8988T (cell line): ENCODE data around the gene NUDT8.
"Not testable (repeated sequence)": the region's sequence is repeated elsewhere in the genome, so short reads cannot be mapped to it uniquely, and the experiment has no call there.

Experiments used
- DNase-seq: peaks from one replicate; pipeline ENCODE4 v3.0.0; 2011

Gene NUDT8

DNA sequence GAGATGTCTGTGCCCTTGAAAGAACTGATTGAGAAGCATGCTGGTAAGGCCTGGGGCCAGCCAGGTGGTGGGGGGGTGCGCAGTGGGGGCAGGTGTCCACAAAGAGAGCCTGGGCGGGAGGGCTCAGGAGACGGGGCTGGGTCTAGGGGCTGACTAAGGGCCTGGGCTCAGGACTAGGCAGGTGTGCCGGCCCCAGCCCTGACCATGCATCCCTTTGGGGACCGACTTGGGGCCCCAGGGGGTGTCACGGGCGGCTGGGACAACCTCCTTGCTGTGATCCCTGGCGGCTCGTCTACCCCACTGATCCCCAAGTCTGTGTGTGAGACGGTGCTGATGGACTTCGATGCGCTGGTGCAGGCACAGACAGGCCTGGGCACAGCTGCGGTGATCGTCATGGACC lies 18.6 kb downstream of the NUDT8 start:
- no peak for DNase-seq

DNA sequence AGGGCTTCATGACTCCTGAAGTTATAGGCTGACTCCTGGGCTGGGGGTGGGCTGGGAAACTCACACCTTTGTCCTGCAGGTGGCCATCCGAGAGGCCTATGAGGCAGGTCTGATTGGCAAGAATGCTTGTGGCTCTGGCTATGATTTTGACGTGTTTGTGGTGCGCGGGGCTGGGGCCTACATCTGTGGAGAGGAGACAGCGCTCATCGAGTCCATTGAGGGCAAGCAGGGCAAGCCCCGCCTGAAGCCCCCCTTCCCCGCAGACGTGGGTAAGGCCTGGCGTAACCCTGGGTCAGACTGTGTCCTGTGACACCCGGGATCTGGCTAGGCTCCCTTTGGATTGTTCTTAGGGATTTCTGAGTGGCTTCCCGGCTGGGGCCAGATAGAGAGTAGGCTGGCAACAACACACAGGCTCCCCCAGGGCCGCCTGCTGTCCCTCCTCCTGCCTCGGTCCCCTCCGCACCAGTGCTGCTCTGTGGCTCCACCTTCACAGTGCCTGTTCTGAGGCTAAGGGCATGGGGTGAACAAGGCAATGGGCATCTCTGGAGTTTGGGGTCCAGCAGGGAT lies 19.4 kb downstream of the NUDT8 start:
- DNase-seq, result no peak

DNA sequence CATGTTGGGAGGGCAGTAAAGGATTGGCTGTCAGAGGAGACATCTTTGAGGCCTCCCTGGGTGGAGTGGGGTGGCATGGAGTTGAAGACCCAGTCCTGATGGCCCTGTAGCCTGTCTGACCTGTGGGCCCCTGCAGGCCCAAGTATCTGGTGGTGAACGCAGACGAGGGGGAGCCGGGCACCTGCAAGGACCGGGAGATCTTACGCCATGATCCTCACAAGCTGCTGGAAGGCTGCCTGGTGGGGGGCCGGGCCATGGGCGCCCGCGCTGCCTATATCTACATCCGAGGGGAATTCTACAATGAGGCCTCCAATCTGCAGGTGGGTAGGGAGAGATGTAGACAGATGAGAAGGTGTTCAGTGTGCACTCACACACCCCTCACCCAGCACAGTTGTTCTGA lies 20.4 kb downstream of the NUDT8 start:
- no peak for DNase-seq

DNA sequence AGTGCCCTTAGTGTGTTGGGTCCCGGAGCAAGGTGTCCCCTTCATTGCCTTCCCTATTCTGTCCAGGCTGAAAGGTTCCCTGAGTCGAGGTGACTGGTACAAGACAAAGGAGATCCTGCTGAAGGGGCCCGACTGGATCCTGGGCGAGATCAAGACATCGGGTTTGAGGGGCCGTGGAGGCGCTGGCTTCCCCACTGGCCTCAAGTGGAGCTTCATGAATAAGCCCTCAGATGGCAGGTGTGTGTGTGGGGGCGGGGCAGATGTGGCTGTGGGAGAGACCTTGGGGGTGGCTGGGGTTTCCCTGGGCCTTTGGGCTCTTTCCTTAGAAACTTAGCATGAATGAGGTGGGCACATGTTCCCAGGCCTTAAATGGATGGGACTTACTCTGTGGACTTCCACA lies 21.3 kb downstream of the NUDT8 start:
- no peak for DNase-seq

DNA sequence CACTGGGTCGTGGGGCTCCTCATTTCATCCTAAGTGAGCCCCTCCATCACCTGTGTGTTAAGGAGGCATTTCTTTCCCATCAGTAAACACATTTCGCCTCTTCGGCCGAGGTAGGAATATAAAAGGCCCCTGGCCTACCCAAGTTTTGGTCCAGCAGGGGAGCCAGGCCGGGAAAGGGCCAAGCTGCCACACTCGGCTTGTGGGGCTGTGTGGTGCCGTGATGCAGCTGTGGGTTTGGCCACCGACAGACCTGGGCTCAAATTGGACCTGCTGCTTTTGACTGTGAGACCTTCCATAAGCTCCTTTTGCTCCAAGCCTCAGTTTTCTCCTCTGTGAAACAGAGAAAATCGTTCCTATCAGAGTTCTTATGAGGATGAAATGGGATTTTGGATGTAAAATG lies 22.2 kb downstream of the NUDT8 start:
- DNase-seq, result no peak

DNA sequence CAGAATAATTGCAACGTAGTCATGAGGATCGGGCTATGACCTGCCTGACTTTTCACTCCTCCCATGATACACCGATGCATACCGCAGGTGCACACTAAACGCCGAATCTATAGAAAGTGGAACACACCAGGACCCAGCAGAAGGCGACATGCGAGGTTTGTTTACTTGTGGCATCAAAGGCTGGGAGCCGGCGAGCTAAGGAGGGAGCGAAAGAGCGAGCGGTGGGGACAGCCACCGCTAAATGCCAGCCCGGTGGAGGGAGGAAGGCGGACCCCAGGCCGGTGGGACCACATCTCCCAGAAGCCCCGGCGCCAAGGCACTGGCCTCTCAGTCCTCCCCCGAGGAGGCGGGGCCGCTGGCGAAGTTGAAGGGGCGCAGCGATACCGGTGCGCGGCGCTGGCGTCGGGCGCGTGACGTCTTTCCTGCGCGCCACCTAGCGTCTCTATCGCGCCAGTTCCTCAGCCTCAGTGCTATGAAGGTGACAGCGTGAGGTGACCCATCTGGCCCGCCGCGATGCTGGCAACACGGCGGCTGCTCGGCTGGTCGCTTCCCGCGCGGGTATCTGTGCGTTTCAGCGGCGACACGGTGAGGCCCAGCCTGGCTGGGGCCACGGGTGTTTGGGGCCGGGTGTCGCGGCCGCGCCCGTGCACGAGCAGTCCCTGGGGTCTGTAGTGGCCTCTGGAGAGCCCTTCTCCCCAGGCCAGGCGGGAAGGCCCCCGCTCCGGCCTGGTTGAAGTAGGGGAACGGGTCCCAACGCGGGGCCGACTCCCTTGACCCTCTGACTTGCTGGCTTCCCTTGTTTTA lies 23.0 kb downstream of the NUDT8 start, which contains the start of gene NDUFV1:
Gene NDUFV1, plus strand, starts transcription at position 445 of the 804 bp plus-strand sequence. Its CDS starts 69 bp downstream, at position 514.
- DNase-seq, result peak; percentile 82

DNA sequence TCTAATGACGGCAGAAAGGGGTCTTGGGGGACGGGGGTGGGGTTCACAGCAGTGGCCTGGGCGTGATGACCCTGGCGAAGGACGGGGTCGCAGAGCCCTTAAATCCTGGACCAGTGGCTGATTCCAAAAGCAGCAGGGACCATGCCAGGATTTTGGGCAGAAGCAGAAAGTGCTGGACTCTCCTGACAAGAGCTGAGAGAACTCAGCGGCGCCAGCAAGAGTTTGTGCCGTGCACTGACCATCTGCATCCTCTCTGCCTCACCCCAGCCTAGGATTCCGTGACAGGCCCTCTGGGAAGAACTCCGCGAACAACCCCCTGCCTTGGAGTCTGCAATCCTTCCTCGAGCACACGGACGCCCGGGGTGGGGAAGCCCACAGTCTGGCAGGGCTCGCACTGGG lies 23.6 kb downstream of the NUDT8 start:
- DNase-seq, result no peak

DNA sequence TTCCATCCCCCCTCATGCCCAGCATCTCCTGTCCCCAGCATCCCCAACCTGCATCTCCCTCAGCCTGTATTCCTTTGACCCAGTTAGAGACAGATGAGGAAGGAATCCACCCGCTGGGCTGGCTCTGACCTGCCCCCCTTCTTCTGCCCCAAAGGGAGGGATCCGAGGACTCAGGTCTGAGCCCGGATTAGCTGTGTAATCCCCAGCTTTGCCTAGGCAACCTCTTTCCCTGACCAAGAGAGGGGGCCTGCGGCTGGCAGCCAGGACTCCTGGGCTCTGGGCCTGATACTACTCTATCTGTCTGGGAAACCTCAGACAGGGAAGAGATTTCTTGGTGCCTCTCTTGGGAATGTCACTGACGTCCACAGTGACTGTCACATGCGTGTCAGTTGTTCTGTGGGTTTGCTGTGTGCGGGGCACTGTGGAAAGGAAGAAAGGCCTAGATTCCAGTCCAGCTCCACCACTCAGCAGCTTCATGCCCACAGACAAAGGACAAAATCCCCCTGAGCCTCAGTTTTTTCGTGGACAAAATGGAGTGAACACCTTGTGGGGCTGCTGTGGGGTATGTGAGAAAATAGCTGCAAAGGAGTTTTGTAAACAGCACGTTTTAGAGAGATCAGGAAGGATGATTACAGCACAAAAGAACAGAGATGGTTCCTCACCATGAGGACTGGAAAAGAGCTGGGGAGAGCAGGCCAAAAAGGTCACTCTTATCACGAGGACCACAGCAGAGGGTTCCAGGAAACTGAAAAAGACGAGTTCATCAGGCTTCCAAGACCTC lies 24.3 kb downstream of the NUDT8 start:
- DNase-seq, result no peak

DNA sequence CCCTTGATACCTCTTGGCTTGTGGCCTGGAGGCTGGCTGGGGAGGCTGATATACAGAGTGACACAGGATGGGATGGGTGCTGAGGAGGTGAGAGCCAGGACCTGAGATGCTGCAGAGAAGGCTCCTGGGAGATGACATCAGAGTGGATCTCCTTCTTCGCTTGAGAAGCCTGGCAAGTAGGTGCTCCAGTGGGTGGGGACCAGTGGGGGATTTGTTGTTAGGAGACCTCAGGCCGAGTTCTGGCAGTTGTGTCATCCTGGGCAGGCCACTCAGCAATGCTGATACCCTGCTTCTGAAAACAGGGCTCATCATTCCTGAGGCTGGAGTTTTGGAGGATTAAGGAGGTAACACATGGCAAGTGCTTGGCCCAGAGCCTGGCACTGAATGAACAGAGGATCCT lies 24.9 kb downstream of the NUDT8 start:
- no peak for DNase-seq

DNA sequence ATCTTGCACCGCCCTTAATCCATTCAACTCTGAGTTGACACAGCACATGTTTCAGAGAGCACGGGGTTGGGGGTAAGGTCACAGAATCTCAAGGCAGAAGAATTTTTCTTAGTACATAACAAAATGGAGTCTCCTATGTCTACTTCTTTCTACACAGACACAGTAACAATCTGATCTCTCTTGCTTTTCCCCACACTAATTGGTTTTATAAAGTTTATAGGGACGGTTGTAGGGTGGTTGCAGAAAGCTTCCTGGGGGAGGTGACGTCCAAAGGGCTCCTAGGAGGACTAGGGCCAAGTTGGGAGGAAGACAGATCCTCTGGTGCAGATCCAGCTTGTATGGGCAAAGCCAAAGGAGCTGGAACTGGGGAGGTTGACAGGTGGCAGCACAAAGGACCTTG lies 25.6 kb downstream of the NUDT8 start:
- not testable (repeated sequence) for DNase-seq

DNA sequence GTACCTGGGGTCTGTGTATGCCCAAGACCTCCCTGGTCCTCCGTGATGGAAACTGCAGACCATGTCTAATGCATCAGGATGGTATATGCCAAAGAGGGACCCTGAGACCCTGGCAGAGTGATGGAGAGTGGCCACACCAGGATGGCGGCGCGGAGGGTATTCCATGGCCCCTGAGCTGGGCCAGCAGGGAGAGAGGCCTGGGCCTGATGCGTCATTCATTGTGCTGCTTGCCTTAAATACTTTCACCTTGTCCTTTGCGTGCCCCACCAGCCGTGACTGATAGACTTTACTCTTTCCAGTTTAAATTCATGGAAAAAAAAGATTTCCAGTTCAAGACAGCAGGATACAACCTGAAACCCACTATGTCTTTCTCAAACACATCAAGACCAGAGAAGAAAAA lies 28.6 kb downstream of the NUDT8 start:
- no peak for DNase-seq

DNA sequence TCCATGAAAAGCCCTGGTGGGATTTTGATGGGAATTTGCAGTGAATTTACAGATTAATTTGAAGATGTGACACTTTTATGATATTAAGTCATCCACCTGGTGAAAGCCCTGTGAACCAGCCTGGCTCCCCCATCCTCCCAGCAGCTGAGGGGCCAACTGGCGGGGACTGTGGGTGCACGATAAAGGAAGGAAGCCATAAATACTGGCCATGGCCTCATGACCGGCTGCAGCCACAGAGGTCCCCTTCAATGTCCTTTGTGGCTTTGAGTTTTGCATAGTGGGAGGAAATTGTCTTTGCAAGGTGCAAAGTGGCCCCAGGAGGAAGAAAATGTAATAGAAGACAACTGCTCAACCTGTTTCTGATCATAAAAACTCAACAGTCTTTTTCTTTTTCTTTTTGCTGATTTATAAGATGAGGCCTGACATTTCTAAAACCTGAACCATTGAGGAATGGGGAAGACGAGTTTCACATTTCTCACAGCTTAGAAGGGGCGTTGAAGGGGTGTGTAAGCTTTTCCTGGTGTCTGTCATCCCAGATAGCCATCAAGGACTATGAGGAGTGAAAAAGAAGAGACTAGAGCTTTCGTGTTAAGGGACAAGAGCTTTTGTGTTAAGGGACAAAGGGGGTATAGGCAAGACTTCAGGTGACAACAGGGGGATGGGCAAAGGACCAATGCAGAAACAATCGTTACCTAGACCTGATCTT lies 29.3 kb downstream of the NUDT8 start:
- no peak for DNase-seq

DNA sequence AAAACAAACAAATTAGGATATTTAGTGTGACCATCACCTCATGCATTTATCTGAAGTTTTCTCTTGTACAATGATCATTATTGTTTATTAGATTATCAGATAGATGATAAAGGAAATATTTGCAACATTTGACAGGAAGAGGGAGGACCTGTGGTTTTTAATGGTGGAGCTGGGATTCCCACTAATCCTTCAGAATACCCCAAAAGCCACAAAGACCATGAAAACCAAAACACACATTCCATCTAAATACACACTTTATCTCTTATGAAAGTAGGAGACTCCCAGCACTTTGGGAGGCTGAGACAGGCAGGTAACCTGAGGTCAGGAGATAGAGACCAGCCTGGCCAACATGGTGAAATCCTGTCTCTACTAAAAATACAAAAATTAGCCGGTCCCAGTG lies 30.6 kb downstream of the NUDT8 start:
- no peak for DNase-seq

DNA sequence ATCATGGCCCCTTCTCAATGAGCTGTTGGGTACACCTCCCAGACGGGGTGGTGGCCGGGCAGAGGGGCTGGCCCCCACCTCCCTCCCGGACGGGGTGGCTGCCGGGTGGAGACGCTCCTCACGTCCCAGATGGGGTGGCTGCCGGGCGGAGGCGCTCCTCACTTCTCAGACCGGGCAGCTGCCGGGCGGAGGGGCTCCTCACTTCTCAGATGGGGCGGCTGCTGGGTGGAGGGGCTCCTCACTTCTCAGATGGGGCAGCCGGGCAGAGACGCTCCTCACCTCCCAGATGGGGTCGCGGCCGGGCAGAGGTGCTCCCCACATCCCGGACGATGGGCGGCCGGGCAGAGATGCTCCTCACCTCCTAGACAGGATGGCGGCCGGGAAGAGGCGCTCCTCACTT lies 31.8 kb downstream of the NUDT8 start:
- DNase-seq, result not testable (repeated sequence)

DNA sequence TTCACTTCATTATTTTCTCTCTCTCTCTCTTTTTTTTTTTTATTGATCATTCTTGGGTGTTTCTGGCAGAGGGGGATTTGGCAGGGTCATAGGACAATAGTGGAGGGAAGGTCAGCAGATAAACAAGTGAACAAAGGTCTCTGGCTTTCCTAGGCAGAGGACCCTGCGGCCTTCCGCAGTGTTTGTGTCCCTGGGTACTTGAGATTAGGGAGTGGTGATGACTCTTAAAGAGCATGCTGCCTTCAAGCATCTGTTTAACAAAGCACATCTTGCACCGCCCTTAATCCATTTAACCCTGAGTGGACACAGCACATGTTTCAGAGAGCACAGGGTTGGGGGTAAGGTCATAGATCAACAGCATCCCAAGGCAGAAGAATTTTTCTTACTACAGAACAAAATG lies 32.3 kb downstream of the NUDT8 start:
- DNase-seq, result not testable (repeated sequence)

DNA sequence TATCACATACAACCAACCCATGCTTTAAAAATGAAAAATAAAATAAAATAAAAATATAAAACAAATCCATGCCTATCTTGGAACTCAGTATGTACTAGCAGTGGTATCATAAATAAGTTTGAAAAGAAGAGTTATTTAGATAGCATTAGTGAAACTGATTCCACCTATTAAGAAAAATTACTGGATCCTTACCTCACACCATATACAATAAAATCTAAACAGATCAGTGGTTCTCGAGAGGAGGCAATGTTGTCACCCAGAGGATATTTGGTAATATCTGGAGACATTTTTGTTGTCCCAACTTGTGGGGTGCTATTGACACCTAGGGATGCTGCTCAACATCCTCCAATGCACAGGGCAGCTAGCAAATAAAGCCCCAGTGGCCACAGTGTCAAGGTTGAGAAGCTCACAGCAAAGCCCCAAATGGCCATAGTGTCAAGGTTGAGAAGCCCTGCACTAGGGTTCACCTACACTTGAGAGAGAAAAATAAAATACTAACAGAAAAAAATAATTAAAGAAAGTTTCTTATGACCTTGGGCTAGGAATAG lies 32.9 kb downstream of the NUDT8 start:
- no peak for DNase-seq

DNA sequence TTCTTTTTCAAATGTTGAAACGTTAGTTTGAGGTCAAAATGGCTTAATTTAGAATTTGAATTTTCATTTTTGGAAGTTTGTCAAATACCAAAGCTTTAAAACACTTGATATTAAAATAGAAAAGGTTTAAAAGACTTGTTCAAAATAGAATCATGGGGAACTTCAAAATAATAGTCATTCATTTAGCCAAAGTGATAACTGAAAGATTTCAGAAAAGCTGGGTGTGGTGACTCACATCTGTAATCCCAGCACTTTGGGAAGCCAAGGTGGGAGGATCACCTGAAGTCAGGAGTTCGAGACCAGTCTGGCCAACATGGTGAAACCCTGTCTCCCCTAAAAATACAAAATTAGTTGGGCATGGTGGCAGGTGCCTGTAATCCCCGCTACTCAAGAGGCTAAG lies 35.3 kb downstream of the NUDT8 start:
- no peak for DNase-seq

DNA sequence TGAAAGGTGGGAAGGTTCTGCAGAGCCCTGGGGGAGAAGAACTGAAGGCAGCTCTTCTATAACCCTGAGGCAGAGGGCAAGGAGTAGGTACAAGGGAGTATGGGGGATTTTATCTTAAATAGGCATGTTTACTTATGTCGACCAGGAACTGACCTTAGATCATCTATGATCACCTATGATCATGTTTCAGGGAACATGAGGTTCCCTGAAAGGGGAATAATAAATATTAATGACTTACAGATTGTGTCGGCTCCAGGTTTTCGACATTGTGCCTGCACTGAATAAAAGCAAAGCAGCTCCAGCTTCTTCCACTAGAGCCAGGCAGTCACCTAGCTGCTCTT lies 36.2 kb downstream of the NUDT8 start:
- DNase-seq, result no peak

DNA sequence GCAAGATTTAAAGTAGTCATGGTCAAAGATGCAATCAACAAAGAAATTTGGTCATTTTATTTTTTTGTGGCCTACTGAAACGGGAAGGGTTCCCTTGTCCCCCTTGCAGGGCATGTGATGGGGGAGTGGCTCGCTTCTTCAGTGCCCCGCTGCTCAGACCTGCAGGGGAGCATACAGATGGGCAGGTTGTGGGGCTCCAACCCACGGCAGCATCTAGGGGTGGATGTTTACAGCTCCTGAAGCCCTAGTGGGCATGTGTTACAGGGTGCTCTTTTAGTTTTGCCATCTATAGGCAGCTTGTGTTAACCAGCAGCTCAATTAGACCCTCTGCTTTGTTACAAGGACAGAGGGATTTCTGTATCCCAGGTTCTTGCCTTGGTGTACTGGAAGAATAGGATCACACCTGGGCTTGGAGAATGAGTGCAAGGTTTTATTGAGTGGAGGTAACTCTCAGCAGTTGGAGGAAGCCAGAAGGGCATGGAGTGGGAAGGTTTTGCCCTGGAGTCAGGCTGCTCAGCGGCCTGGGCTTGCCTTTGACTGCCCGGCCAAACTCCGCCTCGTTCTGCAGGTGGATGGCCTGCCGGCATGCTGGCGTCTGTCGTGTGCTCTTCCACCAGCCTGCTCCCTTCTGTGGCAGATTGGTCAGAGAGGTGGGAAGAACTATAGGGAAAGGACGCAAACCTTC lies 36.7 kb downstream of the NUDT8 start:
- no peak for DNase-seq

DNA sequence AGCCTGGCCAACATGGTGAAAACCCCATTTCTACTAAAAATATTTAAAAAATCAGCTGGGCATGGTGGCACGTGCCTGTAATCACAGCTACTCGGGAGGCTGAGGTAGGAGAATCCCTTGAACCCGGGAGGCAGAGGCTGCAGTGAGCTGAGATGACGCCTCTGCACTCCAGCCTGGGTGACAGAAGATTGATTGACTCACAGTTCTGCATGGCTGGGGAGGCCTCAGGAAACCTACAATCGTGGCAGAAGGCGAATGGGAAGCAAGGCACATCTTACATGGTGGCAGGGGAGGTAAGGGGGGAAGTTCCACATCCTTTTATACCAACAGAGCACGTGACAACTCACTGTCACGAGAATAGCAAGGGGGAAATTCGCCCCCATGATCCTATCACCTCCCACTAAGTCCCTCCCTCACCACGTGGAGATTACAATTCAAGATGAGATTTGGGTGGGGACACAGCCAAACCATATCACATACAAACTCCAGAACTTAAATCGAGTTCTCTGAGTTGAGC lies 40.8 kb downstream of the NUDT8 start:
- DNase-seq, result not testable (repeated sequence)

DNA sequence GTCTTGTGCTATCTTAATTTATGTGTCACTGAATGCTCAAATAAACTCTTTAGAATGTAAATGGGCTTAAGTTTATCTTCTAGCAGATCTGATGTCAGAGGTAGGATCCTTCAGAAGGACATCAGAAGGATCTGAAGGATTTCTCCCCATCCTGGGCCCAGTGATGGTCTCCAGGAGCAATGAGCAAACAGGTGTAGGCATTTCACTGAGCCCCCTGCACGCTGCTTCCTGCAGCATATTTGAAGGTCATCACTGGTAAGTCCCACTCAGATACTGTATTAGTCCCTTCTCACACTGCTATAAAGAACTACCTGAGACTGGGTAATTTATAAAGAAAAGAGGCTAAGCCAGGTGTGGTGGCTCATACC lies 41.6 kb downstream of the NUDT8 start:
- DNase-seq, result no peak

DNA sequence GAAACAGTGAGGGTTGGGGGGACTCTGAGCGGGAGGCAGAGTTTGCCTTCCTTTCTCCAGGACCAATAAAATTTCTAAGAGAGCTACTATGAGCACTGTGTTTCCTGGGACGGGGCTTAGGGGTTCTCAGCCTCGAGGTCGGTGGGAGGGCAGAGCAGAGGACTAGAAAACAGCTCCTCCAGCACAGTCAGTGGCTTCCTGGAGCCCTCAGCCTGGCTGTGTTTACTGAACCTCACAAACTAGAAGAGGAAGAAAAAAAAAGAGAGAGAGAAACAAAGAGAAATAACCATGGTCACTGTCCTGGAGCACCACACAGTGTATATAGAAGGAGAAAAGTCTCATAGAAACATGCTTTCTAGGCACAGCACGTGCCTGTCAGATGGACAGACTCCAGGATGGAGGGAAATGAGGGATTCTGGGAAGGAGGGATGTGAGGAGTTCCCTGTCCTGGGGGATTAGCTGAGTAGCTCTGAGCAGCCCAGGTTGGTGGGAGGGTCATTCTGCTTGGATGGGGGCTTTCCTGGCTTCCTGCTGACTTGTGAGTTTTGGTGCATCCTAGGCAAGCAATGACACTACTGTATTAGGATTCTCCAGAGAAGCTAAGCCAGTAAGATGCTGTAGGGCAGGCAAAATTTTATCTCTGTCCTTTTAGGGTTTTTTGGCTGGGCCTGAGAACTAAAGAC lies 43.0 kb downstream of the NUDT8 start:
- no peak for DNase-seq
